NCI-H1417 treated with DMSO at 0.1 percent for 48 hours (cell line): ENCODE measurements around the gene NDST3.

Source experiments
- DNase-seq: peaks from one replicate; lab custom pipeline; 2025; lab: John Stamatoyannopoulos, UW

NDST3 gene

DNA sequence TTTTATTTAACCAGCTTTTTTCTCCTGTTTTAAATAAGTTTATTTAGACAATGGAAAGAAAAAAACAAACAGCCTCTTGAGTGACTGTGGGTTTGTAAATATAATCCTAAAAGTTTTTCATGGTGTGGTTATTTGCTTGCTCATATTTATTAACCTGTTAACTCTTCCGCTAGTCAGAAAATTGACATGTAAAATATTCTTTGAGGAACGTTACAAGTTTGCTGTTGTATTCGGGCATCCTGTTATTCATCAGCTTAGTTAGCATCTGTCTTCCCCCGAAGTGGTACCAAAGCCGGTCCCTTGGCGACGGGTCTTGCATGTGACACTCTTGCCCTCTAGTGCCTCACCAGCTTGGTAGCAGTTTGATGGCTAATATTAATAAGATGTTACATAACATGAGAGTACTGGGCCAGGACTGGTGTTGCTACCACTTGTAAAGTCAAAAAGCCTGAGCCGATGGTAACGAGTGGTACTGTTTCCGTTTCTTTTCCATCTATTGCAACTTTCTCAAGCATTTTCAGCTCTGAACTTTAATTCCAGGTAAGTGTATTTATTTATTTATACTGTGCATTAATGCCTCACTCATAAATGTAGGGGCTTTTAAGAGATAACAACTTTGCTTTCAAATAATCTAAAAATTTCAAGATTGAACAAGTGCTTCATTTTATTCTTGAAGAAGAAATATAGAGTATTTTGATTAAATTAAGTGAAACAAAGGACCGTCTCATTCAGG lies at the start of gene NDST3:
Gene NDST3 (plus strand): TSS at position 434 of the 733 bp plus-strand sequence. CDS start 19,425 bp downstream, outside the sequence.
- peak; percentile 58 for DNase-seq

- no peak for DNase-seq
Measured at GRCh38 chr4:117986321-117986720, 48.0 kb upstream of the NDST3 start.

DNA sequence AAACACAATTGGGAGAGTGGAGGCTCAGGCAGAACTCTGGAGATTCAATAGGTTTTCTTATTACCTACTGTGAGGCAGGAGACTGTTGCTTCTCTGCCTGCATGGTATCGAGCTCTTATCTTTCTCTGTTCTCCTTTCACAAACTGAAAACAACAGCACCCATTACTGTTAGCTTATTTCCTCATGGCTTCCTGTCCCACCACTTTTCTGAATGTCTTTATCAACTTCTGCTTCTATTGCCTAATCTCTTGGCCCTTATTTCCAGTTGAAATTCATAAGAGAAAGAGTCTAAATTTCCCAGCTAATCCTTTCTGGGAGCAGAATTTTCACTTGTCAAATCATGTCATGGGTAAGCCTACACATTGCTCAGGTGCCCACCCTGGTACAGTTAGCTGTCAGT lies 46.8 kb upstream of the NDST3 start:
- DNase-seq = no peak

- DNase-seq = no peak
Measured at GRCh38 chr4:117996891-117997290, 37.4 kb upstream of the NDST3 start.

- no peak for DNase-seq
Measured at GRCh38 chr4:118004088-118004487, 30.2 kb upstream of the NDST3 start.

GRCh38 chr4:118005883-118006282 lies 28.4 kb upstream of the NDST3 start:
- no peak for DNase-seq

DNA sequence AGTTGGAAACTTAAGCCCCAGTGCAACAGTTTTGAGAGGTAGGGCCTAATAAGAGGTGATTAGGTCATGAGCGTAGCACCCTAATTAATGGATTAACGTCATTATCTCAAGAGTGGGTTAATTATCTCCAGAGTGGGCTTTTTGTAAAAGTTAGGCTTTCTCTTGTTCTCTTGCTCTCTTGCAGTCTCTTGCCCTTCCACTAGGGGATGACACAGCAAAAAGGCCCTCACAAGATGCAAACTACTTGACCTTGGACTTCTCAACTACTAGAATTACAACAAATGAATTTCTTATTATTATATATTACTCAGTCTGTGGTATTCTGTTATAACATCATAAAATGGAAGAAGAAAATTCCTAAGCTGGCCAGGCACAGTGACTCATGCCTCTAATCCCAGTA lies 22.1 kb upstream of the NDST3 start:
- no peak for DNase-seq

GRCh38 chr4:118014831-118015230 lies 19.5 kb upstream of the NDST3 start:
- no peak for DNase-seq

DNA sequence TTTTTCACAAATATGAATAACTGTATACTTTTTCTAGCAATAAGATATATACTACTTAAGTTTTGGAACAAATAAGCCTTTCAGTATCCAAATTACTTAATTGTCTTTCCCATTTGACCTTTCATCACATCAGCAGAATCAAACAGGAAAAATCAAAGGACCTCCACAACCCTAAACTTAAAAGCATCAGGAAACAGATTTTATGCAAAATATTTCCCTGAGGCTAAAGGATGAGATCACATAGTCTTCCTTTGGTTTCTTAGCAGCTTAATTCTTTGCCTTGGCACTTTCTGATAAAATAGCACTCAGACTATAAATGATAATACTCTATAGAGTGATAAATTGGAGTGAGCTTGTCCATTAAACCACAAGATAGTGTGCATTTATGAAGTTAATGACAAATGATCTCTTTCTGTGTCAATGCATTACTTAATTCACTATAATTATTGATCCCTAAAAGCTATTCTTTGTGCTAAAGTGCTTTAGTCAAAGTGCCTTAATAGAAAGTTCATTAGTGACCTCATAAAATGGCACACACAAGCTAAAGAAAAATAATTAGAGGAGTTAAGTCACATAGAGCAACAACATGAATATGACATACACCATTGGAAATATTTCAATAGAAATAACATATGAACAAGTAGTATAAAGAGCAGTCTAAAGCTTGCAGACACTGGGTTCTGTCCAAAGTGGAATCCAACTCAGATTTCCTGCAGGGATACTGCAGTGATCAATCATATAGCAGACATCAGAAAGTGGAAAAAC lies 15.7 kb upstream of the NDST3 start:
- no peak for DNase-seq

- DNase-seq = no peak
Measured at GRCh38 chr4:118026806-118027205, 7.5 kb upstream of the NDST3 start.

DNA sequence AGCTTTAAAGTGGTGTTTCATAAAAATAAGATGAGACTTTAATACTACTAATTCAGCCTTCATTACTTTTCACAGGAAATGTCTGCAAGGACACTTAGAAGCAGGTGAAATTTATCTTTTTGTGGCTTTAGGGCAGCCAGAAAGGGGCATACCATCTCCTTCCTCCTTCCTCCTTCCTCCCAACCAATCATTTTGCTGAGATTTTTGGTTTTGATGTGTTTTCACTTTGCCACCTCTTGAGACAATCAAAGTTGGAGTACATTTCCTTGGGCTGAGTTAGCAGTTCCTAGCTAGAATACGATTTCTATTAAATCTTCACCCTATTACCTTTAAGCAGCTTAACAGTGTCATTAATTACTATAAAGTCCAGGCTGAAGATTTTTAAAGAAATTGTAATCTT lies 5.1 kb upstream of the NDST3 start:
- no peak for DNase-seq

DNA sequence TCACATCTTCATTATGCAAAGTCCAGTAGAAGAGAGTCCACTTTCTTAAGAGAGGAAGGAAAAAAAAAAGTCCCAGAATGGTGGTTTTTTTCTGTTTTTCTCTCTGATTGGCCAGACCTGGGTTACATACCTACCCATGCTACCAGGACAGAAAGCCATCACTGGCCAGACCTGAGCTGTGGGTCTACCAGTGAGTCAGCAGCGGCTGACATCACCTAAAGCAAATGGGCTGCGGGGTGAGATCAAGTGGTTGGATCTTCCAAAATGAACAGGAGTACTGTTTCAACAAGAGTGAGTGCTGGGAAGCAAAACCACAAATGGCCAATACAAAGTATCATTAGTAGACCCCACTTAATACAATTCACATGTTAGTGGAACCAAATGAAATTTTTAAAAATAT lies 1.6 kb upstream of the NDST3 start:
- no peak for DNase-seq

- DNase-seq = no peak
Measured at GRCh38 chr4:118033148-118034052, 886 bp upstream of the NDST3 start.

DNA sequence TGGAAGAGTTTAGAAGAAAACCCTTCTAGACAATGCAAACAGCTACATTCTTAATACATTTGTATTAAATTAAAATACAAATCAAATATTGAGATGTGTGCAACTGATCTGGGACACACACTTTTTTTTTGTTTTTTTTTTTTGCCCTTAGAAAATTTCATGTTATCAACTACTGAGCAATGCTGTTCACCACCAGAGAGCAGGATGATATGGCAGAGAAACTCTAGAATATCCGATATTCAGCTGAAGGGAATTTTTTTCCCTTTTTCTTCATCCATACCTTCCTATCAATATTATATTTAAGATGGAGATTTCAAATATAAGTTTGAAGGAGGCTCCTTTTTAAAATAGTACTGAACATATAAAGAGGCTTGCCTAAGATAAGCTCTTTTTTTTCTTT lies 1.0 kb downstream of the NDST3 start:
- no peak for DNase-seq

DNA sequence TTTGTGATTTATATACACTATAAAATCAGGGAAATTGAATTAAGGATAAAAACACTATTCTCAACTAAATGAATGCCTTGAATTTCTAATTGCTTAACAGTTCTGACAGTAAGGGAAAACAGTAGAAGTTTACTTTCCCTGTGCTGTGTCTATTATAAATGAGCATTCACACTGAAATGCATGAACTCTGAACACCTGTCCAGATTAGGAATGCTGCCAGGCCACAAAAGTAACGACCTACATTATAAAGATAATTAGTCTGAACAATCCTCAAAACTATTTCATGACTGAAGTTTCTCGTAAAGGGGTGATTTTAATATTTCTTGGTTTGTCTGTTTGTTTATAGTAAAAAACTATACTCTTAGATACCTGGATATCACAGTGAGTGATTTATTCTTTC lies 2.0 kb downstream of the NDST3 start:
- DNase-seq = no peak

- DNase-seq = no peak
Measured at GRCh38 chr4:118037955-118038354, 3.7 kb downstream of the NDST3 start.

- DNase-seq = no peak
Measured at GRCh38 chr4:118046323-118046722, 12.0 kb downstream of the NDST3 start.

- DNase-seq = no peak
Measured at GRCh38 chr4:118047043-118047442, 12.8 kb downstream of the NDST3 start.

DNA sequence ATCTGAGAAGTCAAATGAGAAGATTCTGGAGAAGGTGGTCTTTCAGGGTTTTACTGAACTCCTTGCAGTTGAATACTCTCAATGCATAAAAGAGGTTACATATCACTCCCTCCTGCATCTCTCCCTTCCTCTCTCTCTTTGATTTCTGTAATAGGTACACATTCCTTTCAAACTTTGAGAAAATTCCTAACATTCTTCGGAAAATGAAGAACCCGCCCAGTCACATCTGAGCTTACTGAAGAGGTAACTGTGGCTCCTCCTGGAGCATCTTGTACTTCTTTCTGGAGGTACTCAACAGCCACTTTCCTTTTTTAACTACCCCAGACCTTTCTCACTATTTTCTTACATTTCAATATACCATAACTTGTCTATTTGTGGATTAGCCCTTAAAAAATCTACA lies 24.7 kb downstream of the NDST3 start:
- DNase-seq = no peak

GRCh38 chr4:118059397-118059796 lies 25.1 kb downstream of the NDST3 start:
- no peak for DNase-seq

- DNase-seq = no peak
Measured at GRCh38 chr4:118076958-118077766, 42.9 kb downstream of the NDST3 start.

DNA sequence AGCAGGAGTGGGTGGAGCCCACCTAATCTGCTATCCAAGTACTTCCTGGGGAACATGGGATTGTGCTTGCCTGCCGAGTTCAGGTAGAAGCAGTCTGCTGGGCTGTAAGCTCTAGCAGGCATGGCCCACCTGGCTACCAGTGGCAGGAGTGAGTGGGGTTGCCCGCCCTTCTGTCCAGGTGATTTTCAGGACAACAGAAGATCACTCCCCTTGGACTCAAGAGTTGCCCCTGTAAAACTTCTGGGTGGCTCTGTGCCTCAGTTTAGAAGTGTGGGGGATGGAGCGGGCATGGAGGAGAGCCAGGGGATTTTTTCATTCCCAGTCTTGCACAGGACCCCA lies 43.5 kb downstream of the NDST3 start:
- DNase-seq = no peak
